Liver (tissue), 9 donors: ENCODE measurements around the gene PDE4B. TPM values are rescaled to one million over a fixed set of nuclear protein-coding genes. Genes with fewer than 3 reads are reported as not detected.

ENCODE experiments used
- DNase-seq: peaks from one replicate; pipeline ENCODE4 v3.0.0-alpha.2; 2017; ENCODE audit warnings: low spot score
- H3K27ac ChIP-seq, 2 donors: one replicate each; pipeline ENCODE4 v1.7.0; 2013; ENCODE audit warnings: inconsistent platforms in 2 of 2, low read length in 2 of 2, control low read depth in 1 of 2, low read depth in 1 of 2, mild to moderate bottlenecking in 1 of 2
- H3K27me3 ChIP-seq, 4 donors: one replicate each; pipeline versions ENCODE4 v1.6.1 to v1.7.0; 2013; ENCODE audit warnings: low read length in 3 of 4, inconsistent platforms in 1 of 4, mild to moderate bottlenecking in 1 of 4, moderate library complexity in 1 of 4; ENCODE audit not compliant: control insufficient read depth in 4 of 4, insufficient read depth in 4 of 4
- H3K36me3 ChIP-seq, 4 donors: one replicate each; pipeline versions ENCODE4 v1.6.1 to v1.7.0; 2013; ENCODE audit warnings: low read length in 3 of 4, mild to moderate bottlenecking in 3 of 4, low read depth in 1 of 4, moderate library complexity in 1 of 4; ENCODE audit not compliant: control insufficient read depth in 4 of 4, insufficient read depth in 3 of 4
- H3K4me1 ChIP-seq, 4 donors: one replicate each; pipeline versions ENCODE4 v1.6.1 to v1.7.0; 2013; ENCODE audit warnings: low read length in 3 of 4, mild to moderate bottlenecking in 3 of 4, moderate library complexity in 1 of 4; ENCODE audit not compliant: control insufficient read depth in 4 of 4, insufficient read depth in 4 of 4
- H3K4me3 ChIP-seq, 3 donors: one replicate each; pipeline versions ENCODE4 v1.6.1 to v1.7.0; 2013; ENCODE audit warnings: low read length in 3 of 3, control low read depth in 1 of 3, low read depth in 1 of 3, mild to moderate bottlenecking in 1 of 3
- H3K9ac ChIP-seq, 2 donors: one replicate each; pipeline ENCODE4 v1.7.0; 2013; ENCODE audit warnings: low read length in 2 of 2, mild to moderate bottlenecking in 2 of 2, moderate library complexity in 2 of 2, control low read depth in 1 of 2, low read depth in 1 of 2
- H3K9me3 ChIP-seq, 4 donors: one replicate each; pipeline versions ENCODE4 v1.6.1 to v1.7.0; 2013; ENCODE audit warnings: low read length in 3 of 4; ENCODE audit not compliant: control insufficient read depth in 4 of 4
- EGR1 ChIP-seq, 2 donors: IDR thresholded peaks; 2 replicates each; pipeline ENCODE4 v1.6.1; 2016 to 2018; ENCODE audit warnings: antibody characterized with exemption in 2 of 2, low read depth in 2 of 2
- FOXA1 ChIP-seq: IDR thresholded peaks from 2 replicates; pipeline ENCODE4 v1.6.1; 2016; ENCODE audit warnings: antibody characterized with exemption
- FOXA2 ChIP-seq: IDR thresholded peaks from 2 replicates; pipeline ENCODE4 v1.6.1; 2016; ENCODE audit warnings: antibody characterized with exemption
- GABPA ChIP-seq, 2 donors: IDR thresholded peaks in 1 of 2; conservative IDR thresholded peaks in 1 of 2; 2 replicates each; pipeline ENCODE4 v1.6.1; 2016; ENCODE audit warnings: antibody characterized with exemption in 2 of 2, mild to moderate bottlenecking in 1 of 2, moderate library complexity in 1 of 2
- HNF4G ChIP-seq: IDR thresholded peaks from 2 replicates; pipeline ENCODE4 v1.6.1; 2016; ENCODE audit warnings: antibody characterized with exemption
- JUND ChIP-seq, 2 donors: IDR thresholded peaks; 2 replicates each; pipeline ENCODE4 v1.6.1; 2016; ENCODE audit warnings: antibody characterized with exemption in 2 of 2
- MAX ChIP-seq: IDR thresholded peaks from 2 replicates; pipeline ENCODE4 v1.6.1; 2016; ENCODE audit warnings: antibody characterized with exemption
- NR2F2 ChIP-seq: IDR thresholded peaks from 2 replicates; pipeline ENCODE4 v1.6.1; 2016; ENCODE audit warnings: antibody characterized with exemption
- RAD21 ChIP-seq, 2 donors: IDR thresholded peaks; 2 replicates each; pipeline ENCODE4 v1.6.1; 2016; ENCODE audit warnings: antibody characterized with exemption in 2 of 2, mild to moderate bottlenecking in 2 of 2
- RXRA ChIP-seq, 2 donors: IDR thresholded peaks; 2 replicates each; pipeline ENCODE4 v1.6.1; 2017 to 2018; ENCODE audit warnings: antibody characterized with exemption in 2 of 2, mild to moderate bottlenecking in 1 of 2
- SP1 ChIP-seq: IDR thresholded peaks from 2 replicates; pipeline ENCODE4 v1.6.1; 2018; ENCODE audit warnings: antibody characterized with exemption, mild to moderate bottlenecking
- TAF1 ChIP-seq: conservative IDR thresholded peaks from 2 replicates; pipeline ENCODE4 v1.6.1; 2016; ENCODE audit warnings: antibody characterized with exemption, mild to moderate bottlenecking
- YY1 ChIP-seq: IDR thresholded peaks from 2 replicates; pipeline ENCODE4 v1.6.1; 2016; ENCODE audit warnings: antibody characterized with exemption, mild to moderate bottlenecking
- ZBTB33 ChIP-seq: IDR thresholded peaks from 2 replicates; pipeline ENCODE4 v1.6.1; 2016; ENCODE audit warnings: antibody characterized with exemption
- WGBS: extraction: QIAGEN DNeasy Blood & Tissue Kit; methylation state at CpG from one replicate; pipeline ENCODE4 v1.1.7; 2013; 5-methylcytosine and 5-hydroxymethylcytosine counted together
- polyA plus RNA-seq, 2 donors: library from polyadenylated mRNA; stranded (reverse) in 1 of 2; unstranded in 1 of 2; fragments of 200-250 nt in 1 of 2; fragments of >200 nt in 1 of 2; fragmentation: Nextera tagmentation in 1 of 2; extraction: Ambion mirVana in 1 of 2; gene quantifications; one replicate each; pipeline versions ENCODE4 v1.2.1 to v1.2.3, GENCODE V29; 2013 to 2015
- total RNA-seq, 2 donors: library from RNA; depleted of rRNA; stranded (reverse); fragments of >200 nt; gene quantifications; one replicate each; pipeline ENCODE4 v1.2.3, GENCODE V29; 2014
- TF ChIP-seq, protein P1 (sequence below): fragments of 150-350 bp; IDR thresholded peaks from 2 replicates; pipeline ENCODE4 v1.5.1; 2017; ENCODE audit warnings: improper control_type of control experiment, low read depth, low read length; ENCODE audit not compliant: missing input control
- TF ChIP-seq, protein P2 (sequence below): IDR thresholded peaks from 2 replicates; pipeline ENCODE4 v1.6.1; 2016; ENCODE audit warnings: antibody characterized with exemption
- donor health status: healthy.
- donor health status: healthy.
- donor health status: healthy.
- donor health status: healthy.
- donor health status: healthy.

Gene PDE4B
- total and polyA plus RNA-seq, 4 donors = 1.9 to 3.9 (median 2.7) TPM

- no peak for TF ChIP-seq EGR1 (IDR thresholded peaks at IDR 0.05; ENCODE audit: low read depth in 2 of 2)
- no peak for TF ChIP-seq FOXA1
- no peak for TF ChIP-seq SP1
- no peak for TF ChIP-seq GABPA (IDR thresholded peaks at IDR 0.05 in 1 of 2, conservative IDR thresholded peaks at IDR 0.05 in 1 of 2)
- no peak for TF ChIP-seq TAF1
- no peak for TF ChIP-seq ZBTB33
- TF ChIP-seq MAX = no peak
- TF ChIP-seq HNF4G = no peak
- TF ChIP-seq NR2F2 = no peak
- no peak for TF ChIP-seq RXRA (IDR thresholded peaks at IDR 0.05)
- TF ChIP-seq RAD21 (IDR thresholded peaks at IDR 0.05) = no peak
- TF ChIP-seq, protein P1, sequence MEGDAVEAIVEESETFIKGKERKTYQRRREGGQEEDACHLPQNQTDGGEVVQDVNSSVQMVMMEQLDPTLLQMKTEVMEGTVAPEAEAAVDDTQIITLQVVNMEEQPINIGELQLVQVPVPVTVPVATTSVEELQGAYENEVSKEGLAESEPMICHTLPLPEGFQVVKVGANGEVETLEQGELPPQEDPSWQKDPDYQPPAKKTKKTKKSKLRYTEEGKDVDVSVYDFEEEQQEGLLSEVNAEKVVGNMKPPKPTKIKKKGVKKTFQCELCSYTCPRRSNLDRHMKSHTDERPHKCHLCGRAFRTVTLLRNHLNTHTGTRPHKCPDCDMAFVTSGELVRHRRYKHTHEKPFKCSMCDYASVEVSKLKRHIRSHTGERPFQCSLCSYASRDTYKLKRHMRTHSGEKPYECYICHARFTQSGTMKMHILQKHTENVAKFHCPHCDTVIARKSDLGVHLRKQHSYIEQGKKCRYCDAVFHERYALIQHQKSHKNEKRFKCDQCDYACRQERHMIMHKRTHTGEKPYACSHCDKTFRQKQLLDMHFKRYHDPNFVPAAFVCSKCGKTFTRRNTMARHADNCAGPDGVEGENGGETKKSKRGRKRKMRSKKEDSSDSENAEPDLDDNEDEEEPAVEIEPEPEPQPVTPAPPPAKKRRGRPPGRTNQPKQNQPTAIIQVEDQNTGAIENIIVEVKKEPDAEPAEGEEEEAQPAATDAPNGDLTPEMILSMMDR = no peak
- no peak for TF ChIP-seq JUND (IDR thresholded peaks at IDR 0.05)
- TF ChIP-seq FOXA2 = no peak
- no peak for TF ChIP-seq YY1
- TF ChIP-seq, protein P2, sequence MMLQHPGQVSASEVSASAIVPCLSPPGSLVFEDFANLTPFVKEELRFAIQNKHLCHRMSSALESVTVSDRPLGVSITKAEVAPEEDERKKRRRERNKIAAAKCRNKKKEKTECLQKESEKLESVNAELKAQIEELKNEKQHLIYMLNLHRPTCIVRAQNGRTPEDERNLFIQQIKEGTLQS = no peak
- 29% methylated on average over 1 of the region's 1 CpG for WGBS
- Histone ChIP-seq H3K9ac (no peak overlapping the region), H3K27me3 (peaks cover 0 to 5% (median 2%) of the 10 kb centered on the region in 4 donors), H3K4me1 (no peaks in the 10 kb centered on the region), H3K9me3 (no peaks in the 10 kb centered on the region), H3K4me3 (no peak overlapping the region), H3K36me3 (no peaks in the 10 kb centered on the region), H3K27ac (no peak overlapping the region)
- no peak for DNase-seq
Measured at GRCh38 chr1:66044912-66045311, 252.2 kb downstream of the PDE4B start.

GRCh38 chr1:66046415-66046814, 253.7 kb downstream of the PDE4B start:
- WGBS = 72% methylated on average over 4 of the region's 4 CpGs
- no peaks in the 10 kb centered on the region for H3K36me3 ChIP-seq
- no peak overlapping the region for H3K27ac ChIP-seq
- H3K4me3 ChIP-seq = no peak overlapping the region
- no peak for TF ChIP-seq RAD21 (IDR thresholded peaks at IDR 0.05)
- TF ChIP-seq GABPA (IDR thresholded peaks at IDR 0.05 in 1 of 2, conservative IDR thresholded peaks at IDR 0.05 in 1 of 2) = no peak
- no peak for TF ChIP-seq ZBTB33
- TF ChIP-seq HNF4G = no peak
- no peak for TF ChIP-seq NR2F2
- H3K27me3 ChIP-seq = peaks cover 0 to 5% (median 1%) of the 10 kb centered on the region in 4 donors
- no peak for DNase-seq
- no peak overlapping the region for H3K9ac ChIP-seq
- no peaks in the 10 kb centered on the region for H3K4me1 ChIP-seq
- H3K9me3 ChIP-seq = no peaks in the 10 kb centered on the region
